ENCODE measurements around the gene SRP14. TPM values are rescaled to one million over a fixed set of nuclear protein-coding genes. Genes with fewer than 3 reads are reported as not detected.

SRP14 gene
- total RNA-seq, 1 experiment from 2014 or later = 168 TPM

DNA sequence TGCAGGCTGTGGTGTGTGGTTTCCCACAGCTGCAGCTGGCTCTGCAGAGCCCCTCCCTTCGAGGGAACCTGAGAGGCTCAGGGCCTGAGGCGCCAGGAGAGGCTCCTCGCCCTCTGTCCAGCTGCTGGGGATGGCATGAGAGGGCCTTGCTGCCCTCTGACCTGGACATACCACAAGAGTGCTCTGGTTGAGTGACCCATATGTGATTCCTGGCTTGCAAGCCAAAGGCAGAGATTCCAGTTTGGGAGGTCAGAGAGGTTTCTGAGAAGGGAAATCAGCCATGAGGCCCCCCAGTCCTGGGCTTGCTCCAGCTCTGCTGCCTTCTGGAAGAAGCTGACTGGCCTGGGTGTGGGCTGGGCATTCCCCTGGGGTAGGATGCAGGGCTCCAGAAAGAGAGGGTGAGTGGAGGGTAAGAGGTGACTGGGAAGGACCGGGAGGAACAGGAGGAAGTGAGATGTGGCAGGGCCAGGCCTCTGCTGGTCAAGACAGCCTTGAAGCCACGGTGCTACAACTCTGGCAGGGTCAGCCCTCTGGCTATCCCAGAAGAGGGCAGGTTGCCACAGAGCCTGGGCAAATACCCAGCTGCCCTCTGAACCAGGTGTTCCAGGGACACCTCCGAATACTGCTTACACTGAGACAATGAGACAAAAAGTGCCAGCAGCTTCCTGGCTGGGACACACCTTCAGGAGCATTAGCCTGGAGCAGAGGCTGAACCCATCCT is 16.0 kb upstream of the SRP14 start (continued):
- no peak for TF ChIP-seq ZNF274 (IDR thresholded peaks at IDR 0.05; ENCODE audit: low read depth, low read length)
- TF ChIP-seq YY1 (IDR thresholded peaks at IDR 0.05; ENCODE audit: extremely low read depth, insufficient replicate concordance, low read depth, low read length) = no peak
- TF ChIP-seq, protein P1, sequence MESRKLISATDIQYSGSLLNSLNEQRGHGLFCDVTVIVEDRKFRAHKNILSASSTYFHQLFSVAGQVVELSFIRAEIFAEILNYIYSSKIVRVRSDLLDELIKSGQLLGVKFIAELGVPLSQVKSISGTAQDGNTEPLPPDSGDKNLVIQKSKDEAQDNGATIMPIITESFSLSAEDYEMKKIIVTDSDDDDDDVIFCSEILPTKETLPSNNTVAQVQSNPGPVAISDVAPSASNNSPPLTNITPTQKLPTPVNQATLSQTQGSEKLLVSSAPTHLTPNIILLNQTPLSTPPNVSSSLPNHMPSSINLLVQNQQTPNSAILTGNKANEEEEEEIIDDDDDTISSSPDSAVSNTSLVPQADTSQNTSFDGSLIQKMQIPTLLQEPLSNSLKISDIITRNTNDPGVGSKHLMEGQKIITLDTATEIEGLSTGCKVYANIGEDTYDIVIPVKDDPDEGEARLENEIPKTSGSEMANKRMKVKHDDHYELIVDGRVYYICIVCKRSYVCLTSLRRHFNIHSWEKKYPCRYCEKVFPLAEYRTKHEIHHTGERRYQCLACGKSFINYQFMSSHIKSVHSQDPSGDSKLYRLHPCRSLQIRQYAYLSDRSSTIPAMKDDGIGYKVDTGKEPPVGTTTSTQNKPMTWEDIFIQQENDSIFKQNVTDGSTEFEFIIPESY (IDR thresholded peaks at IDR 0.05; ENCODE audit: extremely low read depth, insufficient replicate concordance, low read length) = no peak
- TF ChIP-seq FOSL1 (IDR thresholded peaks at IDR 0.05; ENCODE audit: low read depth) = no peak
- TF ChIP-seq EZH2phosphoT487 (IDR thresholded peaks at IDR 0.05; ENCODE audit: borderline replicate concordance) = no peak
- TF ChIP-seq, protein P2, sequence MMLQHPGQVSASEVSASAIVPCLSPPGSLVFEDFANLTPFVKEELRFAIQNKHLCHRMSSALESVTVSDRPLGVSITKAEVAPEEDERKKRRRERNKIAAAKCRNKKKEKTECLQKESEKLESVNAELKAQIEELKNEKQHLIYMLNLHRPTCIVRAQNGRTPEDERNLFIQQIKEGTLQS (IDR thresholded peaks at IDR 0.05) = no peak
- TF ChIP-seq RAD21 (IDR thresholded peaks at IDR 0.05; ENCODE audit: low read depth) = no peak
- no peak for TF ChIP-seq TCF7L2 (IDR thresholded peaks at IDR 0.05; ENCODE audit: borderline replicate concordance, extremely low read depth, insufficient read depth, insufficient read length)

DNA sequence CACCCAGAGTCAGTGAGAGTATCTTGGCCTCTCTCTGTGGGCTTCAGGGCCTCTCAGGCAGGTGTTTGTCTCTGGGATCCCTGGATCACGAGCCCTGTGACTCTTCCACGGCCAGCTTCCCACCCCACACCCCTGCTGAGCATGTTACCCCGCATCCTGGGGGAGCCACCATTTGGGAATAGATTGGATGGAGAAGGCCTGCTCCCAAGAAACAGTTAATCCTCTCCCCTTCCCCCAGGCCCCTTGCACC is 15.5 kb upstream of the SRP14 start:
- H3K36me3 ChIP-seq (ENCODE audit: control insufficient read depth in 1 of 2, insufficient read depth in 2 of 2, low read length in 2 of 2) = no peaks in the 10 kb centered on the region
- H4K20me1 ChIP-seq (ENCODE audit: insufficient read depth) = no peaks in the 10 kb centered on the region
- ATAC-seq = no peak
- DNase-seq (ENCODE audit: low read depth, low spot score) = no peak
- H3K79me2 ChIP-seq (ENCODE audit: insufficient read depth, low read length) = no peaks in the 10 kb centered on the region
- H3K9me2 ChIP-seq (ENCODE audit: insufficient read depth) = no peaks in the 10 kb centered on the region
- no peak overlapping the region for H3K27ac ChIP-seq (ENCODE audit: low read depth, low read length)
- ChIA-PET POLR2A (no interaction called here), RAD21 (ENCODE audit: low non-redundant PET in 1 of 2, low total read pairs in 2 of 2, uncharacterized antibody in 2 of 2, unreplicated experiment in 2 of 2) (no interaction called here), CTCF (no interaction called here)
- no peaks in the 10 kb centered on the region for H3K9me3 ChIP-seq (ENCODE audit: control insufficient read depth in 1 of 2, insufficient read depth in 1 of 2, low read depth in 1 of 2, low read length in 2 of 2)
- no peak overlapping the region for H3K4me3 ChIP-seq (replicated peaks in 1 of 2; ENCODE audit: low read depth in 1 of 2, low read length in 2 of 2)
- intact Hi-C loops (cut with micrococcal nuclease) = no loop called here
- H3K4me1 ChIP-seq (ENCODE audit: control insufficient read depth in 1 of 2, insufficient read depth in 2 of 2, low read length in 2 of 2) = no peaks in the 10 kb centered on the region; a peak in 1 of 4 replicates
- H3K27me3 ChIP-seq (ENCODE audit: insufficient read depth, low read length) = no peaks in the 10 kb centered on the region
- BruUV-seq (replicated peaks) = no TSS peak
- no peak overlapping the region for H3K9ac ChIP-seq (ENCODE audit: low read length)
- H3K4me2 ChIP-seq (ENCODE audit: low read length) = no peak overlapping the region
- no peak overlapping the region for H2AFZ ChIP-seq (ENCODE audit: low read depth, low read length, poor library complexity, severe bottlenecking)
- TF ChIP-seq, protein P3, sequence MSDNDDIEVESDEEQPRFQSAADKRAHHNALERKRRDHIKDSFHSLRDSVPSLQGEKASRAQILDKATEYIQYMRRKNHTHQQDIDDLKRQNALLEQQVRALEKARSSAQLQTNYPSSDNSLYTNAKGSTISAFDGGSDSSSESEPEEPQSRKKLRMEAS (IDR thresholded peaks at IDR 0.05) = no peak
- TF ChIP-seq YY1 (IDR thresholded peaks at IDR 0.05; ENCODE audit: extremely low read depth, insufficient replicate concordance, low read depth, low read length) = no peak
